H1 (cell line): ENCODE results near the gene FREM1.

Experiments used
- EP300 ChIP-seq, 2 experiments: IDR thresholded peaks; 1 replicate in 1 of 2; 2 replicates in 1 of 2; pipeline ENCODE4 v1.6.1; 2011 to 2012; ENCODE audit warnings: low read depth in 2 of 2, low read length in 2 of 2, mild to moderate bottlenecking in 2 of 2, borderline replicate concordance in 1 of 2, inconsistent platforms in 1 of 2, moderate library complexity in 1 of 2
- EZH2 ChIP-seq: fragments of 200-600 bp; sonication (generic); IDR thresholded peaks from 2 replicates; pipeline ENCODE4 v1.7.1; 2012; ENCODE audit warnings: low read depth, mild to moderate bottlenecking, moderate library complexity, low read length, inconsistent platforms; ENCODE audit not compliant: severe bottlenecking
- GABPA ChIP-seq: IDR thresholded peaks from 2 replicates; pipeline ENCODE4 v1.6.1; 2011; ENCODE audit warnings: mild to moderate bottlenecking, low read length, moderate library complexity, borderline replicate concordance; ENCODE audit not compliant: insufficient read depth
- JUND ChIP-seq: IDR thresholded peaks from 2 replicates; pipeline ENCODE4 v1.6.1; 2011; ENCODE audit warnings: mild to moderate bottlenecking, improper control_type of control experiment, low read length
- TAF1 ChIP-seq: IDR thresholded peaks from 2 replicates; pipeline ENCODE4 v1.6.1; 2011; ENCODE audit warnings: mild to moderate bottlenecking, low read depth, low read length

DNA sequence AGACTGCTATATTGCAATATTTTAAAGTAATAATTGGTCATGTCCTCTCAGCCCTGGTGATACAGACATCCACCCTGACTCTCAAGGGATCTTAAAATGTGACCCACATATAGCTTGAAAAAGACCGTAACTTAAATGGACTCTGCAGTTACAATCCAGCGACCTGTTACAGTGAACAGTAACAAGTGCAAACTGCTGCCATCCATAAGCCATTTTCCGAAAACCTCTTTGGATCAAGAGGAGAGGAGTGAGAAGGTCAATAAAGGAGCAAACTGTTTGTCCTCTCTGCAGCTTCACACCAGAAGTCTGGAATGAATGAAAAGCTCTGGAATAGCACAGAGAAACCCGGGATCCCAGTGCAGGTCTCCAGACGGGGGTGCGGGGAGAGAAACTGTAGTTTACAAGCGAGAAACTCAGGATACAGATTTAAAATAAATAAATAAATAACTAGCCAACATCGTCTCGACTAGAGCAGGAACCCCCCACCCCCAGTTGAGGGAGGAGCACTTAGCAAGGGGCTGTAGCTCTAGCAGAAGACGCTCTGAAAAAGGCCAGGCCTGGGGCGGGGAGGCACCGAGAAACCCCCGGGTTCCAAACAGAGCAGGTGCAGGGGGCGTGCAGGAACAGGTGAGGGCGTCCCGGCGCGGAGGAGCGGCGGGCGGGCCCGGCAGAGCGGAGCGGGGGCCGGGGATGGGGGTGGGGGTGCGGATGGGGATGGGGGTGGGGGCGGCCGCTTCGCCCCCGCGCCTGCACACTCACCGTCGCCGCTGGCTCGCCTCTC lies 217.6 kb downstream of the FREM1 start:
- TF ChIP-seq EZH2 (no peak), EP300 (IDR thresholded peaks at IDR 0.05; ENCODE audit: borderline replicate concordance in 1 of 2, low read depth in 2 of 2, low read length in 2 of 2) (no peak), GABPA (no peak), JUND (no peak), TAF1 (no peak)
